ENCODE measurements around the gene OR52K2.

DNA sequence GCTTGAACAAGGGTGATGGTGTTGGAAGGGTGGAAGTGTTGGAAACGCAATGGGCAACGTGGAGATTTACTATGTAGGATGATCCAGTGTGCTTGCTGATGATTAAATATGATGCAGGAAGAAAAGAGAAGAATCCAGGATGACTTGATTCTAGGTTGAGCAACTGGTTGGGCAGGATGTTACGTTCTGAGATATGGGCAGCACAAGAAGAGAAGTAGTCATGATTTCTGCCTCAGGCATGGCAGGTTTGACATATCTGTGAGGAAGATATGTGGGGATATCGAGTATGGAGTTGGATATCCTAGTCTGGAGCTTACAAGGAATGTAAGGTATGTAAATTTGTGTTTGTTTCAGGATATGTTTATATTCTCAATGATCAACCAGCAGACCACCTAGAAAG lies 35.2 kb downstream of the OR52K2 start:
- TF ChIP-seq, protein P1, sequence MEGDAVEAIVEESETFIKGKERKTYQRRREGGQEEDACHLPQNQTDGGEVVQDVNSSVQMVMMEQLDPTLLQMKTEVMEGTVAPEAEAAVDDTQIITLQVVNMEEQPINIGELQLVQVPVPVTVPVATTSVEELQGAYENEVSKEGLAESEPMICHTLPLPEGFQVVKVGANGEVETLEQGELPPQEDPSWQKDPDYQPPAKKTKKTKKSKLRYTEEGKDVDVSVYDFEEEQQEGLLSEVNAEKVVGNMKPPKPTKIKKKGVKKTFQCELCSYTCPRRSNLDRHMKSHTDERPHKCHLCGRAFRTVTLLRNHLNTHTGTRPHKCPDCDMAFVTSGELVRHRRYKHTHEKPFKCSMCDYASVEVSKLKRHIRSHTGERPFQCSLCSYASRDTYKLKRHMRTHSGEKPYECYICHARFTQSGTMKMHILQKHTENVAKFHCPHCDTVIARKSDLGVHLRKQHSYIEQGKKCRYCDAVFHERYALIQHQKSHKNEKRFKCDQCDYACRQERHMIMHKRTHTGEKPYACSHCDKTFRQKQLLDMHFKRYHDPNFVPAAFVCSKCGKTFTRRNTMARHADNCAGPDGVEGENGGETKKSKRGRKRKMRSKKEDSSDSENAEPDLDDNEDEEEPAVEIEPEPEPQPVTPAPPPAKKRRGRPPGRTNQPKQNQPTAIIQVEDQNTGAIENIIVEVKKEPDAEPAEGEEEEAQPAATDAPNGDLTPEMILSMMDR (IDR thresholded peaks at IDR 0.05; ENCODE audit: insufficient read depth, low read length, poor library complexity, severe bottlenecking), result no peak
- TF ChIP-seq EZH2phosphoT487 (conservative IDR thresholded peaks at IDR 0.05; ENCODE audit: low read length), result no peak
